Natural killer cell treated with Interleukin-12 subunit alpha and Interleukin-12 subunit beta and Interleukin-15 and Interleukin-18, amount 100 ng/mL, for 72 hours (primary cell): ENCODE measurements around the gene MGST1. TPM values are rescaled to one million over a fixed set of nuclear protein-coding genes. Genes with fewer than 3 reads are reported as not detected.

ENCODE experiments used
- total RNA-seq, 2 donors: library from RNA; stranded (reverse); gene quantifications; one replicate each; pipeline ENCODE4 v1.2.3, GENCODE V29; 2022

The MGST1 gene
- total RNA-seq, 2 donors from 2014 or later: 11.3 to 13.8 TPM

Other genes with a start within 250 kb of the MGST1 start
- gene SLC15A5, start 70.0 kb upstream of the MGST1 start, total RNA-seq: not detected